HG03175 (cell line): ENCODE measurements around the gene MTSS2.
"Not testable (repeated sequence)": the region's sequence is repeated elsewhere in the genome, so short reads cannot be mapped to it uniquely, and the experiment has no call there.

Experiments used
- ATAC-seq: cut with Tn5 transposase; IDR thresholded peaks from one replicate; pipeline ENCODE4 v1.9.1; 2021; ENCODE audit warnings: mild to moderate bottlenecking, moderate library complexity; ENCODE audit not compliant: unreplicated experiment

MTSS2 gene

GRCh38 chr16:70657956-70658355, 27.9 kb downstream of the MTSS2 start:
- ATAC-seq, result no peak

GRCh38 chr16:70656712-70657263, 29.1 kb downstream of the MTSS2 start:
- no peak for ATAC-seq

GRCh38 chr16:70656065-70656711, 29.7 kb downstream of the MTSS2 start:
- ATAC-seq, result no peak

GRCh38 chr16:70653809-70654771, 31.8 kb downstream of the MTSS2 start:
- peak; percentile 73 for ATAC-seq

GRCh38 chr16:70653406-70653805, 32.4 kb downstream of the MTSS2 start:
- ATAC-seq, result no peak

GRCh38 chr16:70652322-70652721, 33.5 kb downstream of the MTSS2 start:
- no peak for ATAC-seq

GRCh38 chr16:70651524-70651923, 34.3 kb downstream of the MTSS2 start:
- no peak for ATAC-seq

GRCh38 chr16:70650216-70650615, 35.6 kb downstream of the MTSS2 start:
- ATAC-seq, result no peak

- no peak for ATAC-seq
Measured at GRCh38 chr16:70649300-70649699, 36.6 kb downstream of the MTSS2 start.

- ATAC-seq, result no peak
Measured at GRCh38 chr16:70648606-70649005, 37.2 kb downstream of the MTSS2 start.

- no peak for ATAC-seq
Measured at GRCh38 chr16:70647441-70648359, 38.2 kb downstream of the MTSS2 start.

- ATAC-seq, result no peak
Measured at GRCh38 chr16:70646260-70647241, 39.3 kb downstream of the MTSS2 start, which contains the start of gene IL34. Gene IL34 (plus strand): TSS chr16:70646559. CDS start chr16:70646948, 389 bp downstream.

- no peak for ATAC-seq
Measured at GRCh38 chr16:70644763-70645597, 40.9 kb downstream of the MTSS2 start.

GRCh38 chr16:70643264-70643663, 42.6 kb downstream of the MTSS2 start:
- ATAC-seq, result not testable (repeated sequence)

- no peak for ATAC-seq
Measured at GRCh38 chr16:70642633-70643032, 43.2 kb downstream of the MTSS2 start.

- ATAC-seq, result no peak
Measured at GRCh38 chr16:70638814-70639792, 46.8 kb downstream of the MTSS2 start.
